Hepatocyte (in vitro differentiated cells): ENCODE results near the gene XPO6. TPM values are rescaled to one million over a fixed set of nuclear protein-coding genes. Genes with fewer than 3 reads are reported as not detected.

Experiments
- DNase-seq: peaks from one replicate; pipeline ENCODE4 v3.0.0-alpha.2; 2016; ENCODE audit warnings: low spot score
- H2AFZ ChIP-seq: fragments of 200-600 bp; sonication (generic); 2 replicates; pipeline ENCODE4 v1.6.0; 2016; ENCODE audit warnings: antibody characterized with exemption, mild to moderate bottlenecking
- H3K27ac ChIP-seq: fragments of 200-600 bp; sonication (generic); 2 replicates; pipeline ENCODE4 v1.5.1; 2016; ENCODE audit warnings: mild to moderate bottlenecking
- H3K27me3 ChIP-seq: fragments of 200-600 bp; sonication (generic); 2 replicates; pipeline ENCODE4 v1.6.1; 2016
- H3K36me3 ChIP-seq: fragments of 200-600 bp; sonication (generic); replicated peaks from 2 replicates; pipeline ENCODE4 v1.5.1; 2016; ENCODE audit warnings: low read depth; ENCODE audit not compliant: insufficient read depth
- H3K4me1 ChIP-seq: fragments of 200-600 bp; sonication (generic); 2 replicates; pipeline ENCODE4 v1.5.1; 2016; ENCODE audit warnings: mild to moderate bottlenecking, moderate library complexity; ENCODE audit not compliant: insufficient read depth
- H3K4me2 ChIP-seq: fragments of 200-600 bp; sonication (generic); 2 replicates; pipeline ENCODE4 v1.6.0; 2016
- H3K4me3 ChIP-seq: fragments of 200-600 bp; sonication (generic); 2 replicates; pipeline ENCODE4 v1.5.1; 2016; ENCODE audit warnings: mild to moderate bottlenecking
- H3K79me2 ChIP-seq: fragments of 200-600 bp; sonication (generic); 2 replicates; pipeline ENCODE4 v1.6.0; 2017; ENCODE audit warnings: mild to moderate bottlenecking
- H3K9me2 ChIP-seq: fragments of 200-600 bp; sonication (generic); replicated peaks from 2 replicates; pipeline ENCODE4 v1.6.0; 2017; ENCODE audit warnings: mild to moderate bottlenecking; ENCODE audit not compliant: insufficient read depth
- H3K9me3 ChIP-seq: fragments of 200-600 bp; sonication (generic); 2 replicates; pipeline ENCODE4 v1.5.1; 2016; ENCODE audit warnings: low read depth, mild to moderate bottlenecking
- H4K20me1 ChIP-seq: fragments of 200-600 bp; sonication (generic); 2 replicates; pipeline ENCODE4 v1.6.0; 2016; ENCODE audit warnings: mild to moderate bottlenecking; ENCODE audit not compliant: insufficient read depth, poor library complexity, severe bottlenecking
- CTCF ChIP-seq: fragments of 200-600 bp; sonication (generic); IDR thresholded peaks from 2 replicates; pipeline ENCODE4 v1.5.1; 2016; ENCODE audit warnings: antibody characterized with exemption, mild to moderate bottlenecking; ENCODE audit not compliant: poor library complexity
- EZH2 ChIP-seq: fragments of 200-600 bp; sonication (generic); IDR thresholded peaks from 2 replicates; pipeline ENCODE4 v1.6.1; 2016; ENCODE audit warnings: antibody characterized with exemption, mild to moderate bottlenecking, borderline replicate concordance
- EZH2phosphoT487 ChIP-seq: fragments of 200-600 bp; sonication (generic); IDR thresholded peaks from one replicate; pipeline ENCODE4 v1.6.1; 2018; ENCODE audit warnings: antibody characterized with exemption, mild to moderate bottlenecking, low read depth, moderate library complexity; ENCODE audit not compliant: unreplicated experiment, severe bottlenecking
- WGBS: methylation state at CpG from one replicate; pipeline ENCODE4 v1.1.6; 2016; ENCODE audit warnings: low lambda C conversion rate; ENCODE audit errors: missing lambda C conversion rate; 5-methylcytosine and 5-hydroxymethylcytosine counted together
- polyA plus RNA-seq: library from polyadenylated mRNA; unstranded; fragments of >200 nt; fragmentation: Nextera tagmentation; extraction: Ambion mirVana; gene quantifications from 2 replicates; pipeline ENCODE4 v1.2.1, GENCODE V29; 2016
- total RNA-seq: library from RNA; depleted of rRNA; stranded (reverse); fragments of >200 nt; gene quantifications from 2 replicates; pipeline ENCODE4 v1.2.3, GENCODE V29; 2014

XPO6 gene
- total and polyA plus RNA-seq, 2 experiments from 2014 or later: 39.8 to 111 TPM

GRCh38 chr16:28110479-28110878 is 101.3 kb downstream of the XPO6 start:
- Histone ChIP-seq H3K9me2 (no peaks in the 10 kb centered on the region), H3K9me3 (no peaks in the 10 kb centered on the region), H3K4me1 (no peaks in the 10 kb centered on the region), H3K27ac (no peak overlapping the region), H3K79me2 (no peaks in the 10 kb centered on the region), H3K27me3 (no peaks in the 10 kb centered on the region), H4K20me1 (no peaks in the 10 kb centered on the region), H3K4me2 (no peak overlapping the region), H3K36me3 (peaks cover 3% of the 10 kb centered on the region), H3K4me3 (no peak overlapping the region), H2AFZ (no peak overlapping the region)
- TF ChIP-seq CTCF (no peak), EZH2 (no peak), EZH2phosphoT487 (no peak)
- DNase-seq: no peak
- 92% methylated on average over 5 of the region's 5 CpGs for WGBS

GRCh38 chr16:28110074-28110473 is 101.7 kb downstream of the XPO6 start:
- TF ChIP-seq EZH2phosphoT487 (no peak), CTCF (no peak), EZH2 (no peak)
- no peak for DNase-seq
- Histone ChIP-seq H3K4me2 (no peak overlapping the region), H3K27me3 (no peaks in the 10 kb centered on the region), H3K4me3 (no peak overlapping the region), H3K36me3 (peaks cover 3% of the 10 kb centered on the region), H2AFZ (no peak overlapping the region), H3K4me1 (no peaks in the 10 kb centered on the region), H3K9me3 (no peaks in the 10 kb centered on the region), H3K27ac (no peak overlapping the region), H3K79me2 (no peaks in the 10 kb centered on the region), H4K20me1 (no peaks in the 10 kb centered on the region), H3K9me2 (no peaks in the 10 kb centered on the region)
- 76% methylated on average over 3 of the region's 3 CpGs for WGBS

GRCh38 chr16:28108590-28109247 is 103.0 kb downstream of the XPO6 start:
- no peaks in the 10 kb centered on the region for H4K20me1 ChIP-seq
- no peaks in the 10 kb centered on the region for H3K4me1 ChIP-seq
- no peaks in the 10 kb centered on the region for H3K9me3 ChIP-seq
- TF ChIP-seq EZH2phosphoT487: no peak
- TF ChIP-seq CTCF: no peak
- TF ChIP-seq EZH2: no peak
- H3K4me3 ChIP-seq: no peak overlapping the region
- no peaks in the 10 kb centered on the region for H3K27me3 ChIP-seq
- H3K9me2 ChIP-seq: no peaks in the 10 kb centered on the region
- 97% methylated on average over 12 of the region's 12 CpGs for WGBS
- H3K79me2 ChIP-seq: no peaks in the 10 kb centered on the region
- DNase-seq: no peak
- no peak overlapping the region for H3K27ac ChIP-seq
- H3K4me2 ChIP-seq: no peak overlapping the region
- no peak overlapping the region for H2AFZ ChIP-seq
- H3K36me3 ChIP-seq: peaks cover 3% of the 10 kb centered on the region

- no peak overlapping the region for H3K4me3 ChIP-seq
- H3K9me2 ChIP-seq: no peaks in the 10 kb centered on the region
- TF ChIP-seq EZH2phosphoT487 (no peak), CTCF (no peak), EZH2 (no peak)
- H3K79me2 ChIP-seq: no peaks in the 10 kb centered on the region
- no peaks in the 10 kb centered on the region for H3K9me3 ChIP-seq
- H3K27ac ChIP-seq: no peak overlapping the region
- H3K4me2 ChIP-seq: no peak overlapping the region
- H3K36me3 ChIP-seq: peaks cover 3% of the 10 kb centered on the region
- no peaks in the 10 kb centered on the region for H3K27me3 ChIP-seq
- WGBS: 97% methylated on average over 8 of the region's 8 CpGs
- no peak for DNase-seq
- no peak overlapping the region for H2AFZ ChIP-seq
- H4K20me1 ChIP-seq: no peaks in the 10 kb centered on the region
- no peaks in the 10 kb centered on the region for H3K4me1 ChIP-seq
Observed at GRCh38 chr16:28107232-28107631, 104.5 kb downstream of the XPO6 start.
